HepG2 (cell line): Measurements from ENCODE around the gene SNX15. TPM values are rescaled to one million over a fixed set of nuclear protein-coding genes. Genes with fewer than 3 reads are reported as not detected.

Source experiments
- ERF ChIP-seq: IDR thresholded peaks from 2 replicates; pipeline ENCODE4 v1.6.1; 2018; ENCODE audit warnings: missing biosample characterization, missing genetic modification reagents
- FOSL1 ChIP-seq: sonication (generic); formaldehyde crosslinking; IDR thresholded peaks from 2 replicates; pipeline ENCODE4 v1.9.0; 2021; ENCODE audit warnings: missing genetic modification reagents, borderline replicate concordance
- GMEB1 ChIP-seq: sonication (generic); formaldehyde crosslinking; IDR thresholded peaks from 2 replicates; pipeline ENCODE4 v1.5.1; 2020; ENCODE audit warnings: missing genetic modification reagents, mild to moderate bottlenecking, borderline replicate concordance
- MEF2D ChIP-seq: sonication (generic); formaldehyde crosslinking; IDR thresholded peaks from 2 replicates; pipeline ENCODE4 v1.5.1; 2020; ENCODE audit warnings: mild to moderate bottlenecking, missing genetic modification reagents
- PAF1 ChIP-seq: IDR thresholded peaks from 2 replicates; pipeline ENCODE4 v1.6.1; 2016; ENCODE audit warnings: missing genetic modification reagents, missing compliant biosample characterization
- SRSF4 ChIP-seq: fragments of 200-400 bp; formaldehyde crosslinking; IDR thresholded peaks from one replicate; pipeline ENCODE4 v1.6.1; 2018; ENCODE audit warnings: mild to moderate bottlenecking, low read depth, low read length, moderate library complexity; ENCODE audit not compliant: poor library complexity, severe bottlenecking
- SRSF9 ChIP-seq: fragments of 200-400 bp; formaldehyde crosslinking; IDR thresholded peaks from 2 replicates; pipeline ENCODE4 v1.6.1; 2018; ENCODE audit warnings: borderline replicate concordance, mild to moderate bottlenecking, low read depth, low read length; ENCODE audit not compliant: insufficient read depth, poor library complexity, severe bottlenecking
- ZFP62 ChIP-seq: sonication (generic); formaldehyde crosslinking; IDR thresholded peaks from 2 replicates; pipeline ENCODE4 v1.4.0; 2020; ENCODE audit warnings: missing genetic modification reagents
- ZMYM3 ChIP-seq: sonication (generic); formaldehyde crosslinking; IDR thresholded peaks from 2 replicates; pipeline ENCODE4 v1.5.1; 2020; ENCODE audit warnings: mild to moderate bottlenecking, missing genetic modification reagents
- ZNF10 ChIP-seq: sonication (generic); formaldehyde crosslinking; IDR thresholded peaks from 2 replicates; pipeline ENCODE4 v1.4.0; 2020; ENCODE audit warnings: mild to moderate bottlenecking, low read depth, missing genetic modification reagents, borderline replicate concordance
- ZNF543 ChIP-seq: sonication (generic); formaldehyde crosslinking; IDR thresholded peaks from 2 replicates; pipeline ENCODE4 v1.4.0; 2020; ENCODE audit warnings: mild to moderate bottlenecking, missing genetic modification reagents
- ZNF674 ChIP-seq: sonication (generic); formaldehyde crosslinking; IDR thresholded peaks from 2 replicates; pipeline ENCODE4 v1.5.0; 2020; ENCODE audit warnings: low read depth, mild to moderate bottlenecking, missing genetic modification reagents
- polyA plus RNA-seq, 8 experiments: library from polyadenylated mRNA; depleted of rRNA in 3 of 8; stranded (reverse) in 7 of 8; unstranded in 1 of 8; fragments of >200 nt; fragmentation: Illumina TruSeq in 4 of 8; extraction: Trizol in 4 of 8; gene quantifications; 2 replicates each; pipeline versions ENCODE4 v1.2.1 to v1.2.3, GENCODE V29; 2011 to 2016; ENCODE audit warnings: low read depth in 4 of 8, missing spikeins in 1 of 8, mixed read lengths in 1 of 8; ENCODE audit not compliant: insufficient read depth in 1 of 8
- total RNA-seq, 5 experiments: library from RNA; depleted of rRNA; stranded (reverse); fragments of >200 nt; fragmentation: Illumina TruSeq; extraction: Trizol; gene quantifications; 2 replicates each; pipeline ENCODE4 v1.2.3, GENCODE V29; 2016; ENCODE audit warnings: low read depth in 1 of 5
- TF ChIP-seq, protein P1 (sequence below): sonication (generic); formaldehyde crosslinking; IDR thresholded peaks from 2 replicates; pipeline ENCODE4 v1.9.0; 2022; ENCODE audit warnings: low read depth, missing genetic modification reagents
- TF ChIP-seq, protein P2 (sequence below): sonication (generic); formaldehyde crosslinking; IDR thresholded peaks from 2 replicates; pipeline ENCODE4 v1.5.0; 2020; ENCODE audit warnings: missing genetic modification reagents
- TF ChIP-seq, protein P3 (sequence below): sonication (generic); formaldehyde crosslinking; IDR thresholded peaks from 2 replicates; pipeline ENCODE4 v1.8.0; 2022; ENCODE audit warnings: mild to moderate bottlenecking, missing genetic modification reagents; ENCODE audit not compliant: insufficient replicate concordance
- TF ChIP-seq, protein P4 (sequence below): sonication (generic); formaldehyde crosslinking; IDR thresholded peaks from 2 replicates; pipeline ENCODE4 v1.4.0; 2020; ENCODE audit warnings: mild to moderate bottlenecking, missing genetic modification reagents

The SNX15 gene
- total and polyA plus RNA-seq, 2 of the 13 experiments (the other 11 are each of a cell fraction or from before 2014, with no cell fraction given), result 19.1 to 22.6 TPM

DNA sequence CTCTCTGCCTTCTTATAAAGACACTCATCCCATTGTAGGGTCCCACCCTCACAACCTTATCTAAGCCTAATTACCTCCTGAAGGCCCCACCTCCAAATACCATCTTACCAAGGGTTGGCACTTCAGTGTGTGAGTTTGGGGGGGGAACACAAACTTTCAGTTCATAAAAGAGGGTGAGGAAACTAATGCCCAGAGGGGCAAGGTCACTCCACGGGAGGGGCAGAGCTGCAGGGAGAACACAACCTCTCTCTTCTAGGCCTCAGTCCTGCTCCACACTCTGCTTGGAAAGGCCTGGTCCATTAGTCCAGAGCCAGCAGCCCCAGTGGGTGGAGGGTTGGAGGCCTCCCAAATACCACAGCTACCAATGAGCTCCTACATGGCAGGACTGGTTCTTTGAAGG is 27.8 kb upstream of the SNX15 start (continued):
- TF ChIP-seq, protein P1, sequence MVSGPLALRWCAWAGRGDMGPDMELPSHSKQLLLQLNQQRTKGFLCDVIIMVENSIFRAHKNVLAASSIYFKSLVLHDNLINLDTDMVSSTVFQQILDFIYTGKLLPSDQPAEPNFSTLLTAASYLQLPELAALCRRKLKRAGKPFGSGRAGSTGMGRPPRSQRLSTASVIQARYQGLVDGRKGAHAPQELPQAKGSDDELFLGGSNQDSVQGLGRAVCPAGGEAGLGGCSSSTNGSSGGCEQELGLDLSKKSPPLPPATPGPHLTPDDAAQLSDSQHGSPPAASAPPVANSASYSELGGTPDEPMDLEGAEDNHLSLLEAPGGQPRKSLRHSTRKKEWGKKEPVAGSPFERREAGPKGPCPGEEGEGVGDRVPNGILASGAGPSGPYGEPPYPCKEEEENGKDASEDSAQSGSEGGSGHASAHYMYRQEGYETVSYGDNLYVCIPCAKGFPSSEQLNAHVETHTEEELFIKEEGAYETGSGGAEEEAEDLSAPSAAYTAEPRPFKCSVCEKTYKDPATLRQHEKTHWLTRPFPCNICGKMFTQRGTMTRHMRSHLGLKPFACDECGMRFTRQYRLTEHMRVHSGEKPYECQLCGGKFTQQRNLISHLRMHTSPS (CRISPR knock-in tag), result 0 out of 2 replicates have a peak, but pooled peaks have one; percentile 20
- TF ChIP-seq, protein P2, sequence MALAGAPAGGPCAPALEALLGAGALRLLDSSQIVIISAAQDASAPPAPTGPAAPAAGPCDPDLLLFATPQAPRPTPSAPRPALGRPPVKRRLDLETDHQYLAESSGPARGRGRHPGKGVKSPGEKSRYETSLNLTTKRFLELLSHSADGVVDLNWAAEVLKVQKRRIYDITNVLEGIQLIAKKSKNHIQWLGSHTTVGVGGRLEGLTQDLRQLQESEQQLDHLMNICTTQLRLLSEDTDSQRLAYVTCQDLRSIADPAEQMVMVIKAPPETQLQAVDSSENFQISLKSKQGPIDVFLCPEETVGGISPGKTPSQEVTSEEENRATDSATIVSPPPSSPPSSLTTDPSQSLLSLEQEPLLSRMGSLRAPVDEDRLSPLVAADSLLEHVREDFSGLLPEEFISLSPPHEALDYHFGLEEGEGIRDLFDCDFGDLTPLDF (CRISPR knock-in tag), result no peak
- no peak for TF ChIP-seq SRSF9
- no peak for TF ChIP-seq ZMYM3 (CRISPR knock-in tag)
- TF ChIP-seq FOSL1 (CRISPR knock-in tag), result no peak
- TF ChIP-seq GMEB1, result 0 out of 2 replicates have a peak, but pooled peaks have one; percentile 27
- no peak for TF ChIP-seq SRSF4
- TF ChIP-seq, protein P3, sequence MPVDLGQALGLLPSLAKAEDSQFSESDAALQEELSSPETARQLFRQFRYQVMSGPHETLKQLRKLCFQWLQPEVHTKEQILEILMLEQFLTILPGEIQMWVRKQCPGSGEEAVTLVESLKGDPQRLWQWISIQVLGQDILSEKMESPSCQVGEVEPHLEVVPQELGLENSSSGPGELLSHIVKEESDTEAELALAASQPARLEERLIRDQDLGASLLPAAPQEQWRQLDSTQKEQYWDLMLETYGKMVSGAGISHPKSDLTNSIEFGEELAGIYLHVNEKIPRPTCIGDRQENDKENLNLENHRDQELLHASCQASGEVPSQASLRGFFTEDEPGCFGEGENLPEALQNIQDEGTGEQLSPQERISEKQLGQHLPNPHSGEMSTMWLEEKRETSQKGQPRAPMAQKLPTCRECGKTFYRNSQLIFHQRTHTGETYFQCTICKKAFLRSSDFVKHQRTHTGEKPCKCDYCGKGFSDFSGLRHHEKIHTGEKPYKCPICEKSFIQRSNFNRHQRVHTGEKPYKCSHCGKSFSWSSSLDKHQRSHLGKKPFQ (CRISPR knock-in tag), result peak; percentile 10
- TF ChIP-seq MEF2D (CRISPR knock-in tag), result 0 out of 2 replicates have a peak, but pooled peaks have one; percentile 0
- no peak for TF ChIP-seq ZNF543 (CRISPR knock-in tag)
- TF ChIP-seq ERF (CRISPR knock-in tag), result no peak
- TF ChIP-seq, protein P4, sequence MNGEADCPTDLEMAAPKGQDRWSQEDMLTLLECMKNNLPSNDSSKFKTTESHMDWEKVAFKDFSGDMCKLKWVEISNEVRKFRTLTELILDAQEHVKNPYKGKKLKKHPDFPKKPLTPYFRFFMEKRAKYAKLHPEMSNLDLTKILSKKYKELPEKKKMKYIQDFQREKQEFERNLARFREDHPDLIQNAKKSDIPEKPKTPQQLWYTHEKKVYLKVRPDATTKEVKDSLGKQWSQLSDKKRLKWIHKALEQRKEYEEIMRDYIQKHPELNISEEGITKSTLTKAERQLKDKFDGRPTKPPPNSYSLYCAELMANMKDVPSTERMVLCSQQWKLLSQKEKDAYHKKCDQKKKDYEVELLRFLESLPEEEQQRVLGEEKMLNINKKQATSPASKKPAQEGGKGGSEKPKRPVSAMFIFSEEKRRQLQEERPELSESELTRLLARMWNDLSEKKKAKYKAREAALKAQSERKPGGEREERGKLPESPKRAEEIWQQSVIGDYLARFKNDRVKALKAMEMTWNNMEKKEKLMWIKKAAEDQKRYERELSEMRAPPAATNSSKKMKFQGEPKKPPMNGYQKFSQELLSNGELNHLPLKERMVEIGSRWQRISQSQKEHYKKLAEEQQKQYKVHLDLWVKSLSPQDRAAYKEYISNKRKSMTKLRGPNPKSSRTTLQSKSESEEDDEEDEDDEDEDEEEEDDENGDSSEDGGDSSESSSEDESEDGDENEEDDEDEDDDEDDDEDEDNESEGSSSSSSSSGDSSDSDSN, result 0 out of 2 replicates have a peak, but pooled peaks have one; percentile 10
- TF ChIP-seq ZFP62, result no peak
- no peak for TF ChIP-seq ZNF674 (CRISPR knock-in tag)
- TF ChIP-seq PAF1 (CRISPR knock-in tag), result no peak
- TF ChIP-seq ZNF10 (CRISPR knock-in tag), result no peak
